ENCODE results near the gene C2orf76.

GRCh38 chr2:119259296-119259860 is 107.3 kb downstream of the C2orf76 start:
- TF ChIP-seq CTCF (IDR thresholded peaks at IDR 0.05), result no peak
- TF ChIP-seq POLR2A (IDR thresholded peaks at IDR 0.05), result no peak

All from thyroid gland (tissue), 4 donors.